ENCODE results near the gene RHEX.

DNA sequence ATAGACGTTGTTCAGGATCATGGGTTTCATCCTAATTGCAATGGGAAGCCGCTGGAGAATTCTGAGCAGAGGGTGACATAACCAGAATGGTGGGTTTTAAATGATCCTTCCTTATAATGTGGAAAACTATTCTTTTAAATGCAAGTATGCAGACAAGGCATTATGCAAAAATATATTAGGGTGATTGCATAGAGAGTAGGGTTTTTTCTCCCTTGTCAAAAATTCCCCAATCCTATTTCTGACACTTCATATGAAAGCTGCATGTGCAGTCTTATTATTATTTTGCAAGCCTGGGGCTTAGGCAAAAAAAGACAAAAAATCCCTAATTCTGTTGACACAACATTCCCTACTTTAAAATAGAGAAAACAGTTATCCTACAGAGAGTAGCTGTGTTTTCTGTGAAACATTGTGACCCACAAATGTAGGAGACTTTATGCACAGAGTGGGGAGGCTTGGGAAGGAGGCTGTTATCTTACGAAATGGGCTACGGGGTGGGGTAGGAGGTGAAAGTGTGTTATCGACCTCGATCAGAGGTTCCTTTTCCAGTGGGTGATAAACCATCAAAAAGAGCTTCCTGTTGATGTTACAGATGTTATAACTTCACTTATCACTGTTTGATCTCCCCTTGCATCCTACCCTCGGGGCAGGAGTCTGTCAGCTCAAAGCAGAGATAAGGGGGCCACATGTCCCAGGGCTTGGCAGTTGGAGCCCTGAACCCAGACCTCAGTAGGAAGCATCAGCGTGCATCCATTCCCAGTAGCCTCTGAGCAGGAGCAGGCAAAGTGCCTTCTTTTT lies 27.2 kb downstream of the RHEX start:
- TF ChIP-seq CTCF (IDR thresholded peaks at IDR 0.05) (no peak), POLR2A (IDR thresholded peaks at IDR 0.05) (no peak)

Measured in heart left ventricle (tissue), 13 donors.